ENCODE measurements around the gene SLC41A3.

Gene SLC41A3

GRCh38 chr3:126119976-126120375 is 36.1 kb upstream of the SLC41A3 start:
- DNase-seq (ENCODE audit: low spot score) = no peak

GRCh38 chr3:126119008-126119675 is 35.2 kb upstream of the SLC41A3 start:
- DNase-seq (ENCODE audit: low spot score) = no peak

- no peak for DNase-seq (ENCODE audit: low spot score)
Measured at GRCh38 chr3:126118591-126118990, 34.7 kb upstream of the SLC41A3 start.

- no peak for DNase-seq (ENCODE audit: low spot score)
Measured at GRCh38 chr3:126117786-126118185, 33.9 kb upstream of the SLC41A3 start.

GRCh38 chr3:126117212-126117611 is 33.3 kb upstream of the SLC41A3 start:
- no peak for DNase-seq (ENCODE audit: low spot score)

GRCh38 chr3:126116526-126116925 is 32.6 kb upstream of the SLC41A3 start:
- no peak for DNase-seq (ENCODE audit: low spot score)

GRCh38 chr3:126114443-126115386 is 30.8 kb upstream of the SLC41A3 start:
- no peak for DNase-seq (ENCODE audit: low spot score)

GRCh38 chr3:126113733-126114442 is 30.0 kb upstream of the SLC41A3 start:
- DNase-seq (ENCODE audit: low spot score) = no peak

GRCh38 chr3:126113238-126113555 is 29.3 kb upstream of the SLC41A3 start:
- DNase-seq (ENCODE audit: low spot score) = no peak

- no peak for DNase-seq (ENCODE audit: low spot score)
Measured at GRCh38 chr3:126112531-126113237, 28.8 kb upstream of the SLC41A3 start.

- DNase-seq (ENCODE audit: low spot score) = no peak
Measured at GRCh38 chr3:126111566-126112475, 27.9 kb upstream of the SLC41A3 start.

- DNase-seq (ENCODE audit: low spot score) = no peak
Measured at GRCh38 chr3:126111126-126111551, 27.2 kb upstream of the SLC41A3 start.

GRCh38 chr3:126110431-126111125 is 26.7 kb upstream of the SLC41A3 start:
- no peak for DNase-seq (ENCODE audit: low spot score)

- no peak for DNase-seq (ENCODE audit: low spot score)
Measured at GRCh38 chr3:126109880-126110235, 25.9 kb upstream of the SLC41A3 start.

- no peak for DNase-seq (ENCODE audit: low spot score)
Measured at GRCh38 chr3:126109146-126109879, 25.4 kb upstream of the SLC41A3 start.

- no peak for DNase-seq (ENCODE audit: low spot score)
Measured at GRCh38 chr3:126108676-126109050, 24.7 kb upstream of the SLC41A3 start.

- no peak for DNase-seq (ENCODE audit: low spot score)
Measured at GRCh38 chr3:126107957-126108675, 24.2 kb upstream of the SLC41A3 start.

GRCh38 chr3:126107203-126107939 is 23.4 kb upstream of the SLC41A3 start:
- no peak for DNase-seq (ENCODE audit: low spot score)

Data from cerebellar cortex (tissue), 1 donor.